GM23338 (cell line): ENCODE data around the gene LTBP4. TPM values are rescaled to one million over a fixed set of nuclear protein-coding genes. Genes with fewer than 3 reads are reported as not detected.

Experiments used
- ATAC-seq: fragments of 200-7000 bp; cut with Tn5 transposase; 3 replicates; pipeline ENCODE4 v1.9.1; 2020
- DNase-seq: peaks from one replicate; pipeline ENCODE4 v3.0.0-alpha.2; 2015; ENCODE audit warnings: low spot score
- H2AFZ ChIP-seq: fragments of 200-600 bp; sonication (generic); 2 replicates; pipeline ENCODE4 v1.8.0; 2016; ENCODE audit warnings: antibody characterized with exemption, mild to moderate bottlenecking, moderate library complexity
- H3F3A ChIP-seq: fragments of 200-600 bp; sonication (generic); replicated peaks from 2 replicates; pipeline ENCODE4 v1.8.0; 2017; ENCODE audit warnings: antibody characterized with exemption, mixed run types, low read depth
- H3K27ac ChIP-seq: fragments of 200-600 bp; sonication (generic); 2 replicates; pipeline ENCODE4 v1.6.1; 2016; ENCODE audit warnings: low read depth
- H3K27me3 ChIP-seq: fragments of 200-600 bp; sonication (generic); 2 replicates; pipeline ENCODE4 v1.8.0; 2016; ENCODE audit warnings: mild to moderate bottlenecking, mixed run types, moderate library complexity; ENCODE audit not compliant: insufficient read depth
- H3K36me3 ChIP-seq: fragments of 200-600 bp; sonication (generic); 2 replicates; pipeline ENCODE4 v1.8.0; 2016; ENCODE audit warnings: mild to moderate bottlenecking; ENCODE audit not compliant: insufficient read depth
- H3K4me1 ChIP-seq: fragments of 200-600 bp; sonication (generic); 2 replicates; pipeline ENCODE4 v1.8.0; 2016; ENCODE audit warnings: mild to moderate bottlenecking, moderate library complexity; ENCODE audit not compliant: insufficient read depth
- H3K4me2 ChIP-seq: fragments of 200-600 bp; sonication (generic); 2 replicates; pipeline ENCODE4 v1.7.1; 2017; ENCODE audit warnings: mixed run types
- H3K4me3 ChIP-seq: fragments of 200-600 bp; sonication (generic); 2 replicates; pipeline ENCODE4 v1.6.1; 2016; ENCODE audit warnings: mixed run types
- H3K79me2 ChIP-seq: fragments of 200-600 bp; sonication (generic); replicated peaks from 2 replicates; pipeline ENCODE4 v1.8.0; 2017; ENCODE audit warnings: mild to moderate bottlenecking; ENCODE audit not compliant: insufficient read depth
- H3K9me2 ChIP-seq: fragments of 200-600 bp; sonication (generic); 2 replicates; pipeline ENCODE4 v1.8.0; 2017; ENCODE audit not compliant: insufficient read depth
- H4K20me1 ChIP-seq: fragments of 200-600 bp; sonication (generic); replicated peaks from 2 replicates; pipeline ENCODE4 v1.8.0; 2017; ENCODE audit warnings: mild to moderate bottlenecking; ENCODE audit not compliant: insufficient read depth
- H3K27ac Mint-ChIP-seq: 2 replicates; pipeline ENCODE4 v1.8.0; 2020; ENCODE audit warnings: inconsistent platforms, mild to moderate bottlenecking, moderate library complexity, mixed read lengths
- H3K27me3 Mint-ChIP-seq: 3 replicates; pipeline ENCODE4 v1.8.0; 2022; ENCODE audit warnings: low read depth, mild to moderate bottlenecking, moderate library complexity, mixed read lengths, inconsistent platforms; ENCODE audit not compliant: insufficient read depth, poor library complexity
- H3K36me3 Mint-ChIP-seq: 3 replicates; pipeline ENCODE4 v1.8.0; 2021; ENCODE audit warnings: low read depth, mild to moderate bottlenecking, inconsistent platforms, moderate library complexity, mixed read lengths
- H3K4me1 Mint-ChIP-seq: 3 replicates; pipeline ENCODE4 v1.8.0; 2020; ENCODE audit warnings: mild to moderate bottlenecking, inconsistent platforms, mixed read lengths
- H3K4me3 Mint-ChIP-seq: 3 replicates; pipeline ENCODE4 v1.8.0; 2021; ENCODE audit warnings: moderate library complexity, mild to moderate bottlenecking, inconsistent platforms, mixed read lengths
- H3K9me3 Mint-ChIP-seq: 3 replicates; pipeline ENCODE4 v1.8.0; 2020; ENCODE audit warnings: moderate library complexity, mild to moderate bottlenecking, inconsistent platforms, mixed read lengths
- CREB1 ChIP-seq: fragments of 250-450 bp; sonication (Bioruptor Pico); IDR thresholded peaks from 2 replicates; pipeline ENCODE4 v1.5.0; 2020; ENCODE audit warnings: low read depth, mild to moderate bottlenecking, moderate library complexity
- CTCF ChIP-seq, 2 experiments: fragments of 200-600 bp in 1 of 2; sonication (generic) in 1 of 2; conservative IDR thresholded peaks; 2 replicates each; pipeline versions ENCODE4 v1.5.1 to v1.6.1; 2016 to 2017; ENCODE audit warnings: antibody characterized with exemption in 2 of 2, low read depth in 2 of 2, mild to moderate bottlenecking in 2 of 2, moderate library complexity in 1 of 2
- ETS1 ChIP-seq: IDR thresholded peaks from 2 replicates; pipeline ENCODE4 v1.6.1; 2016; ENCODE audit warnings: antibody characterized with exemption
- EZH2 ChIP-seq: fragments of 200-600 bp; sonication (generic); IDR thresholded peaks from one replicate; pipeline ENCODE4 v1.8.0; 2017; ENCODE audit warnings: antibody characterized with exemption, mild to moderate bottlenecking, low read depth; ENCODE audit not compliant: unreplicated experiment
- EZH2phosphoT487 ChIP-seq: fragments of 200-600 bp; sonication (generic); IDR thresholded peaks from one replicate; pipeline ENCODE4 v1.8.1; 2018; ENCODE audit warnings: antibody characterized with exemption; ENCODE audit not compliant: unreplicated experiment
- JUNB ChIP-seq: IDR thresholded peaks from one replicate; pipeline ENCODE4 v1.6.1; 2016; ENCODE audit warnings: antibody characterized with exemption; ENCODE audit not compliant: unreplicated experiment
- NANOG ChIP-seq: IDR thresholded peaks from 2 replicates; pipeline ENCODE4 v1.6.1; 2016; ENCODE audit warnings: antibody characterized with exemption, borderline replicate concordance
- STAT1 ChIP-seq: IDR thresholded peaks from one replicate; pipeline ENCODE4 v1.6.1; 2016; ENCODE audit warnings: antibody characterized with exemption; ENCODE audit not compliant: unreplicated experiment
- polyA plus RNA-seq: library from polyadenylated mRNA; unstranded; fragments of >200 nt; fragmentation: Nextera tagmentation; extraction: Ambion mirVana; gene quantifications from 2 replicates; pipeline ENCODE4 v1.2.1, GENCODE V29; 2016
- total RNA-seq: library from RNA; depleted of rRNA; stranded (reverse); fragments of >200 nt; shearing (Covaris generic); gene quantifications from 2 replicates; pipeline ENCODE4 v1.2.3, GENCODE V29; 2014
- TF ChIP-seq, protein P1 (sequence below): fragments of 250-450 bp; sonication (Bioruptor Pico); IDR thresholded peaks from 2 replicates; pipeline ENCODE4 v1.5.0; 2020; ENCODE audit warnings: mild to moderate bottlenecking, moderate library complexity

Gene LTBP4
- total and polyA plus RNA-seq, 2 experiments from 2014 or later, result 50.3 to 65.0 TPM

DNA sequence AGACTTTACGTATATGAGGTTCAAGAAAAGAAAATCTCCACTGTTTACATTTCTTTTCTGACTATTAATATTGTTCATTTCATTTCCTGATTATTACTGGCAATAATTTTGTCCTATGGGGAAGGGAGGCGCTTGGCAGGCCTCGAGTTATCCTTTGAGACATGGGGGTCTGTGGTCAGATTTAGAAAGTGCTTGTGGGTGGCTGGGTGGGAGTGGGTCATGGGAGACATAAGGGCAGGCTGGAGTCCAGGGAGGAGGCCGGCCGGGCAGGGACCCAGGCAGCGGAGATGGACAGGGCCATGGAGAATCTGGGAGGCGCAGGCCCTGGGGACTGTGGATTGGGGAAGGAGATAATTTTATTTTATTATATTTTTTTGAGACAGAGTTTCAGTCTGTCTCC lies 40.1 kb downstream of the LTBP4 start (continued):
- TF ChIP-seq JUNB (no peak), EZH2phosphoT487 (no peak), CTCF (conservative IDR thresholded peaks at IDR 0.05; ENCODE audit: low read depth in 2 of 2) (no peak), ETS1 (no peak)

GRCh38 chr19:40642051-40642706 lies 41.0 kb downstream of the LTBP4 start:
- H3K27me3 Mint-ChIP-seq, result peaks cover 4% of the 10 kb centered on the region
- no peaks in the 10 kb centered on the region for H3K36me3 Mint-ChIP-seq
- Histone ChIP-seq H3F3A (no peaks in the 10 kb centered on the region), H3K27ac (no peak overlapping the region), H3K9me2 (no peaks in the 10 kb centered on the region), H3K79me2 (no peaks in the 10 kb centered on the region), H3K27me3 (no peaks in the 10 kb centered on the region), H3K4me2 (no peak overlapping the region), H2AFZ (no peak overlapping the region), H3K36me3 (no peaks in the 10 kb centered on the region), H3K4me1 (peaks cover 7% of the 10 kb centered on the region), H4K20me1 (no peaks in the 10 kb centered on the region), H3K4me3 (no peak overlapping the region)
- H3K4me1 Mint-ChIP-seq, result peaks cover 11% of the 10 kb centered on the region
- H3K9me3 Mint-ChIP-seq, result no peaks in the 10 kb centered on the region; the same call in 1 of the 3 replicates
- ATAC-seq (no peak), DNase-seq (no peak)
- H3K27ac Mint-ChIP-seq, result no peak overlapping the region
- no peak overlapping the region for H3K4me3 Mint-ChIP-seq
- TF ChIP-seq STAT1 (no peak), ETS1 (no peak), NANOG (no peak), EZH2 (no peak), CTCF (conservative IDR thresholded peaks at IDR 0.05; ENCODE audit: low read depth in 2 of 2) (no peak), CREB1 (CRISPR knock-in tag) (no peak), JUNB (no peak), EZH2phosphoT487 (no peak)
- TF ChIP-seq, protein P1, sequence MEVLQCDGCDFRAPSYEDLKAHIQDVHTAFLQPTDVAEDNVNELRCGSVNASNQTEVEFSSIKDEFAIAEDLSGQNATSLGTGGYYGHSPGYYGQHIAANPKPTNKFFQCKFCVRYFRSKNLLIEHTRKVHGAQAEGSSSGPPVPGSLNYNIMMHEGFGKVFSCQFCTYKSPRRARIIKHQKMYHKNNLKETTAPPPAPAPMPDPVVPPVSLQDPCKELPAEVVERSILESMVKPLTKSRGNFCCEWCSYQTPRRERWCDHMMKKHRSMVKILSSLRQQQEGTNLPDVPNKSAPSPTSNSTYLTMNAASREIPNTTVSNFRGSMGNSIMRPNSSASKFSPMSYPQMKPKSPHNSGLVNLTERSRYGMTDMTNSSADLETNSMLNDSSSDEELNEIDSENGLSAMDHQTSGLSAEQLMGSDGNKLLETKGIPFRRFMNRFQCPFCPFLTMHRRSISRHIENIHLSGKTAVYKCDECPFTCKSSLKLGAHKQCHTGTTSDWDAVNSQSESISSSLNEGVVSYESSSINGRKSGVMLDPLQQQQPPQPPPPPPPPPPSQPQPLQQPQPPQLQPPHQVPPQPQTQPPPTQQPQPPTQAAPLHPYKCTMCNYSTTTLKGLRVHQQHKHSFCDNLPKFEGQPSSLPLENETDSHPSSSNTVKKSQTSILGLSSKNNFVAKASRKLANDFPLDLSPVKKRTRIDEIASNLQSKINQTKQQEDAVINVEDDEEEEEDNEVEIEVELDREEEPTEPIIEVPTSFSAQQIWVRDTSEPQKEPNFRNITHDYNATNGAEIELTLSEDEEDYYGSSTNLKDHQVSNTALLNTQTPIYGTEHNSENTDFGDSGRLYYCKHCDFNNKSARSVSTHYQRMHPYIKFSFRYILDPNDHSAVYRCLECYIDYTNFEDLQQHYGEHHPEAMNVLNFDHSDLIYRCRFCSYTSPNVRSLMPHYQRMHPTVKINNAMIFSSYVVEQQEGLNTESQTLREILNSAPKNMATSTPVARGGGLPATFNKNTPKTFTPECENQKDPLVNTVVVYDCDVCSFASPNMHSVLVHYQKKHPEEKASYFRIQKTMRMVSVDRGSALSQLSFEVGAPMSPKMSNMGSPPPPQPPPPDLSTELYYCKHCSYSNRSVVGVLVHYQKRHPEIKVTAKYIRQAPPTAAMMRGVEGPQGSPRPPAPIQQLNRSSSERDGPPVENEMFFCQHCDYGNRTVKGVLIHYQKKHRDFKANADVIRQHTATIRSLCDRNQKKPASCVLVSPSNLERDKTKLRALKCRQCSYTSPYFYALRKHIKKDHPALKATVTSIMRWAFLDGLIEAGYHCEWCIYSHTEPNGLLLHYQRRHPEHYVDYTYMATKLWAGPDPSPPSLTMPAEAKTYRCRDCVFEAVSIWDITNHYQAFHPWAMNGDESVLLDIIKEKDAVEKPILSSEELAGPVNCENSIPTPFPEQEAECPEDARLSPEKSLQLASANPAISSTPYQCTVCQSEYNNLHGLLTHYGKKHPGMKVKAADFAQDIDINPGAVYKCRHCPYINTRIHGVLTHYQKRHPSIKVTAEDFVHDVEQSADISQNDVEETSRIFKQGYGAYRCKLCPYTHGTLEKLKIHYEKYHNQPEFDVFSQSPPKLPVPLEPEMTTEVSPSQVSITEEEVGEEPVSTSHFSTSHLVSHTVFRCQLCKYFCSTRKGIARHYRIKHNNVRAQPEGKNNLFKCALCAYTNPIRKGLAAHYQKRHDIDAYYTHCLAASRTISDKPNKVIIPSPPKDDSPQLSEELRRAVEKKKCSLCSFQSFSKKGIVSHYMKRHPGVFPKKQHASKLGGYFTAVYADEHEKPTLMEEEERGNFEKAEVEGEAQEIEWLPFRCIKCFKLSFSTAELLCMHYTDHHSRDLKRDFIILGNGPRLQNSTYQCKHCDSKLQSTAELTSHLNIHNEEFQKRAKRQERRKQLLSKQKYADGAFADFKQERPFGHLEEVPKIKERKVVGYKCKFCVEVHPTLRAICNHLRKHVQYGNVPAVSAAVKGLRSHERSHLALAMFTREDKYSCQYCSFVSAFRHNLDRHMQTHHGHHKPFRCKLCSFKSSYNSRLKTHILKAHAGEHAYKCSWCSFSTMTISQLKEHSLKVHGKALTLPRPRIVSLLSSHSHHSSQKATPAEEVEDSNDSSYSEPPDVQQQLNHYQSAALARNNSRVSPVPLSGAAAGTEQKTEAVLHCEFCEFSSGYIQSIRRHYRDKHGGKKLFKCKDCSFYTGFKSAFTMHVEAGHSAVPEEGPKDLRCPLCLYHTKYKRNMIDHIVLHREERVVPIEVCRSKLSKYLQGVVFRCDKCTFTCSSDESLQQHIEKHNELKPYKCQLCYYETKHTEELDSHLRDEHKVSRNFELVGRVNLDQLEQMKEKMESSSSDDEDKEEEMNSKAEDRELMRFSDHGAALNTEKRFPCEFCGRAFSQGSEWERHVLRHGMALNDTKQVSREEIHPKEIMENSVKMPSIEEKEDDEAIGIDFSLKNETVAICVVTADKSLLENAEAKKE (CRISPR knock-in tag), result no peak
